GM06990 (cell line): Measurements from ENCODE around the gene SP8.
"Not testable (repeated sequence)": the region's sequence is repeated elsewhere in the genome, so short reads cannot be mapped to it uniquely, and the experiment has no call there.

Source experiments
- DNase-seq: peaks from one replicate; pipeline ENCODE4 v3.0.0-alpha.2; 2011; ENCODE audit not compliant: insufficient read length; ENCODE audit errors: extremely low read depth
- H3K27me3 ChIP-seq: replicated peaks from 2 replicates; pipeline ENCODE4 v1.6.0; 2011; ENCODE audit warnings: low read length; ENCODE audit not compliant: control insufficient read depth, insufficient read depth
- H3K36me3 ChIP-seq: 2 replicates; pipeline ENCODE4 v1.5.1; 2011; ENCODE audit warnings: low read length; ENCODE audit not compliant: control insufficient read depth, insufficient read depth
- H3K4me3 ChIP-seq: replicated peaks from 2 replicates; pipeline ENCODE4 v1.5.1; 2011; ENCODE audit warnings: low read depth, mild to moderate bottlenecking, control low read depth, low read length
- CTCF ChIP-seq: IDR thresholded peaks from 2 replicates; pipeline ENCODE4 v1.5.1; 2011; ENCODE audit warnings: low read length, control low read depth, mild to moderate bottlenecking, inconsistent platforms; ENCODE audit not compliant: insufficient read depth, poor library complexity, severe bottlenecking

The SP8 gene

GRCh38 chr7:20828947-20829346 lies 42.3 kb upstream of the SP8 start:
- no peak for TF ChIP-seq CTCF
- DNase-seq: no peak
- no peaks in the 10 kb centered on the region; the same call in 1 of the 2 replicates for H3K27me3 ChIP-seq
- H3K4me3 ChIP-seq: no peak overlapping the region
- H3K36me3 ChIP-seq: no peaks in the 10 kb centered on the region

- no peak for TF ChIP-seq CTCF
- no peak for DNase-seq
These were observed 40.5 kb upstream of the SP8 start for GRCh38 chr7:20827172-20827571.

GRCh38 chr7:20826243-20826642 lies 39.6 kb upstream of the SP8 start:
- DNase-seq: no peak
- no peak for TF ChIP-seq CTCF
- no peak overlapping the region for H3K4me3 ChIP-seq
- no peaks in the 10 kb centered on the region; the same call in 1 of the 2 replicates for H3K27me3 ChIP-seq
- H3K36me3 ChIP-seq: no peaks in the 10 kb centered on the region

More at GRCh38 chr7:20827172-20827571, 40.5 kb upstream of the SP8 start:
- no peaks in the 10 kb centered on the region for H3K36me3 ChIP-seq
- no peaks in the 10 kb centered on the region; the same call in 1 of the 2 replicates for H3K27me3 ChIP-seq
- no peak overlapping the region for H3K4me3 ChIP-seq

- Histone ChIP-seq H3K36me3 (no peaks in the 10 kb centered on the region), H3K27me3 (no peaks in the 10 kb centered on the region), H3K4me3 (no peak overlapping the region)
- no peak for TF ChIP-seq CTCF
- no peak for DNase-seq
These were observed 38.9 kb upstream of the SP8 start for GRCh38 chr7:20825555-20825954.

- not testable (repeated sequence) for DNase-seq, H3K4me3 ChIP-seq, H3K27me3 ChIP-seq, H3K36me3 ChIP-seq
These were observed 34.7 kb upstream of the SP8 start for GRCh38 chr7:20821390-20821789.

- H3K36me3 ChIP-seq: no peaks in the 10 kb centered on the region
- DNase-seq: no peak
- TF ChIP-seq CTCF: no peak
- no peak overlapping the region for H3K4me3 ChIP-seq
- no peaks in the 10 kb centered on the region; the same call in 1 of the 2 replicates for H3K27me3 ChIP-seq
These were observed 29.8 kb upstream of the SP8 start for GRCh38 chr7:20816372-20816959.
